GM21529 (cell line): ENCODE data around the gene ZC3H11A.
"Not testable (repeated sequence)": the region's sequence is repeated elsewhere in the genome, so short reads cannot be mapped to it uniquely, and the experiment has no call there.

Source experiments
- ATAC-seq: cut with Tn5 transposase; IDR thresholded peaks from one replicate; pipeline ENCODE4 v1.9.1; 2021; ENCODE audit not compliant: unreplicated experiment

Gene ZC3H11A

DNA sequence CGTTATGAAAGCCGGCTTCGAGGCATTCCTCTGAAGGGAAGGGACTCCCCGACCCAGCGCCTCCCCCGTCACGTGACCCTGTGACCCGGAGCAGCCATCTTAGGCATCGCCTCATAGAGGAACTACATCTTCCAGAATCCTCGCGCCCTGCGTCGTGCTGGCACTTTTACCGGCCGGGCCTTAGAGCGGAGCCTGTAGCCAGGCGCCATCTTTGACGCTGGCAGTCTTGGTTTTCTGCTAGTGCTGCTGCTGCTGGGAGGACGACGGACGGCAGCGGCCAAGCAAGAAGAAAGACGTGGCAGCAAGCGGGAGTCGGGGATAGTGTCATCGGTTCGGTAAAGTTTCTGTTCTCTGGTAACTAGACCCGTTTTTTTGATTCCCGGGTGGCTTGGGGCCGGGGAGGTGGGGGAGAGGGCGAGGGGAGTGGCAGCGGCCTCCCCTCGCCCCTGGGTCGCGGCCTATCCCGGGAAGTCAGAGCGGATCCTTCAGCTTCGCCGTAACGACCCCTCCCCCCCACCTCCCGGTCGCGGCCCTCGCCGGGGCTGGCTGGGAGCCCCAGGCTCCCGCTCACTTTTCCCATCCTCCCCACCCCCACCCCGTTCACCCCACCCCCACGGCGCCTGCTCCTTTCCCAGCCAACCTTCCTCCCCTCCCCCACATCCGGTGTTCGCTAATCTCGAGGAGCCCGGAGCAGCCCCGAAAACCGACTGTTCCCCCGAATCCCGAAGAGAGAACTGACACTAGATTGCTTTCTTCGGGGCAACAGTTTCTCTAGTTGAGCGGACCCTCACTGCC lies at the start of gene ZC3H11A, which contains the start of gene ZBED6:
ZC3H11A (plus strand) TSS at position 183 of the 795 bp plus-strand sequence. CDS start 21,448 bp downstream, outside the sequence.
ZBED6 (plus strand) TSS at position 183 of the 795 bp plus-strand sequence. CDS start 1,900 bp downstream, outside the sequence.
- peak; percentile 97 for ATAC-seq

DNA sequence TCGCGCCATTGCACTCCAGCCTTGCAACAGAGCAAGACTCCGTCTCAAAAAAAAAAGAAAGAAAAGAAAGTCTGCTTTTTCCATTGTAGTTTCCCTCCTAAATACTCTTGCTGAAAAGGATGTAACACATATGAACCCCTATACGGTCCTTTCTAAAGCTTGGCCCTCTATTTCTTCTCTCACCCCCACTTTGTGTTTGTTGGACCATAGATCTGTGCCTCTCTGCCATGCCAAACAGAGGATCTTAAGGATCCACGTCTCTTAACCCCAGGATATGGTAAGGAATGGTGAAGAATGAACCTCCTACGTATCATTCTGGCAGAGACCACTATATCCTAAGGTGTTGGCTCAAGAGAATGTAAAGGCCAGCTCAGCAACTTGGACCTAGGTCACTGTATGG lies 49.1 kb upstream of the ZC3H11A start:
- ATAC-seq, result no peak

DNA sequence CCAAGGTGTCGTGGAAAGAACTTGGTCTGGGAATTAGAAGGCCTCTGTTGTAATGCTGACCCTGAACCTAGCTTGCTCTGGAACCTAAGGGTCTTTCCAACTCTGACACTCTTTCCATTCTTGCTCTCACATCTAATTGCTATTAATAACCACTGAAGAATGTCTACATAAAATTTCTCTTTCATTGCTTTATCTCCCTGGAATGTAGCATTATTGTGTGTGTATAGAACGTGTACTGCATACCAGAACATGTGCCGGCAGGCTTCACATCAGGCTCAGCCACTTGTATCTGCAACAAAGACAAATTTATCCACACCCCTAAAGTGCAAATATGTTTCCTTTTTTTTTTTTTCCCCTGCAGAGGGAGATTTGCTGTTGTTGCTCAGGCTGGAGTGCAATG lies 44.4 kb upstream of the ZC3H11A start:
- no peak for ATAC-seq

DNA sequence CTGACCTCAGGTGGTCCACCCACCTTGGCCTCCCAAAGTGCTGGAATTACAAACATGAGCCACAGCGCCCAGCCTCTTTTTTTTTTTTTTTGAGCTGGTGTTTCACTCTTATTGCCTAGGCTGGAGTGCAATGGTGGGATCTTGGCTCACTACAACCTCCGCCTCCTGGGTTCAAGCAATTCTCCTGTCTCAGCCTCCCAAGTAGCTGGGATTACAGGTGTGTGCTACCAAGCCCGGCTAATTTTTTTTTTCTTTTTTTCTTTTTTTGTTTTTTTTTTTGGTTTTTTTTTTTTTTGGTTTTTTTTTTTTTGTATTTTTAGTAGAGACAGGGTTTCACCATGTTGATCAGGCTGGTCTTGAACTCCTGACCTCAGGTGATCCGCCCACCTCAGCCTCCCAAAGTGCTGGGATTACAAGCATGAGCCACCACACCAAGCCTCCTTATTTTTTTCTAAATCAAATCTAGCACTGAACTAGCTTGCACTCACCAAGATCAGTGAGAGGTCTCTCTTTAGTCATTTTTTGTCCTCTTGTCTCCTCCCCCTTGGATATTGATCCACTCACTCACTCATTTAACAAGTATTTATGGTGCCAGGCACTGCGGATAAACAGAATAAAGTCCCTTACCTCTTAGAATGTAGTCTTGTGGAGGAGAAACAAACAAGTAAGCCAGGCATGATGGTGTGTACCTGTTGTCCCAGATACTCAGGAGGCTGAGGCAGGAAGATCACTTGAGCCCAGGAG lies 43.6 kb upstream of the ZC3H11A start:
- ATAC-seq, result not testable (repeated sequence)

DNA sequence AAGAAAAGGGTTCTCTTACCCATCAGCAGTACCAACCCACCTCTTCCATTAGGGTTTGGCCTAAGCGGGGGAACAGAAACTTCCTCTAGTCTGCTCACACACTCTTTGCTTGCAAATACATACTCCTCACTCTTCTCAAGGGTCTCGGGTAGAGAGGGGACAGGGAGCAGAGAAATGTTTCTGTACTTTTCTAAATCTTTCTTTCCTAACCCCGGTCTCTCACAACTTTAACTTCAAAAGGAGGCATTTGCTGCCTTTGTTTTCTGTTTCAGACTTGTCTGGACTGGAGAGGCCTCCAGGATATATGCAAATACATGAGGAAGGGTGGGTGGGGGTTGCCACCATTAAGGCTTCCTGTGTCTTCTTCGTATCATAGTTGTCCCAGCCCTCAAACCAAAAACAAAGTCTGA lies 41.0 kb upstream of the ZC3H11A start:
- peak; percentile 67 for ATAC-seq

DNA sequence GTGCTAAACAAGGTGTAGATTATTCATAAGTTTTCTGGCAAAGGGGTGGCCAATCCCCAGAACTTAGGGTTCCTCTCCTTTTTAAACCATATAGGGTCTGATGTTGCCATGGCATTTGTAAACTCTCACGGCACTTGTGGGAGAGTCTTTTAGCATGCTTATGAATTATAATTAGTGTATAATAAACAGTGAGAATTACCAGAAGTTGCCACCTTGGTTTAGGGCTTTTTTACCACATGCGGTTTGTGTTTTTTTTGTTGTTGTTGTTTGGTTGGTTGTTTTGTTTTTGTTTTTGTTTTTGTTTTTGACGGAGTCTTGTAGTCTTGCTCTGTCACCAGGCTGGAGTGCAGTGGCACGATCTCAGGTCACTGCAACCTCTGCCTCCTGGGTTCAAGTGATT lies 39.4 kb upstream of the ZC3H11A start:
- no peak for ATAC-seq

DNA sequence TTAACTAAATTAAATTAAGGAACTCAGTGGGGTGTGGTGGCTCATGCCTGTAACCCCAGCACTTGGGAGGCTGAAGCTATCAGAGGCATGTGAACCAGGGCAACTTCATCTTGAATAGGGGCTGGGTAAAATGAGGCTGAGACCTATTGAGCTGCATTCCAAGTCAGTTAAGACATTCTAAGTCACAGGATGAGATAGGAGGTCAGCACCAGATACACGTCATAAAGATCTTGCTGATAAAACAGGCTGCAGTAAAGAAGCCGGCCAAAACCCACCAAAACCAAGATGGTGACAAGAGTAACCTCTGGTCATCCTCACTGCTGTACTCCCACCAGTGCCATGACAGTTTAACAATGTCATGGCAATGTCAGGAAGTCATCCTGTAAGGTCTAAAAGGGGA lies 36.7 kb upstream of the ZC3H11A start:
- ATAC-seq, result not testable (repeated sequence)

DNA sequence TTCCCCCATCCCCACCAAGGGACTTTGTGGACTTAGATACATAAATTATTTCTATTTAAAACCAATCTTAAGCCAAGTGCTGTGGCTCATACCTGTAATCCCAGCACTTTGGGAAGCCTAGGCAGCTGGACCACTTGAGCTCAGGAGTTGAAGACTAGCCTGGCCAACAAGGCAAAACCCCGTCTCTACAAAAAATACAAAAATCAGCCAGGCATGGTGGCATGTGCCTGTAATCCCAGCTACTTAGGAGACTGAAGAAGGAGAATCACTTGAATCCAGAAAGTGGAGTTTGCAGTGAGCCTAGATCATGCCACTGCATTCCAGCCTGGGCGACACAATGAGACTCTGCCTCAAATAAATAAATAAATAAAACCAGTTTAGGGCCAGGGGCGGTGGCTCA lies 34.9 kb upstream of the ZC3H11A start:
- no peak for ATAC-seq

DNA sequence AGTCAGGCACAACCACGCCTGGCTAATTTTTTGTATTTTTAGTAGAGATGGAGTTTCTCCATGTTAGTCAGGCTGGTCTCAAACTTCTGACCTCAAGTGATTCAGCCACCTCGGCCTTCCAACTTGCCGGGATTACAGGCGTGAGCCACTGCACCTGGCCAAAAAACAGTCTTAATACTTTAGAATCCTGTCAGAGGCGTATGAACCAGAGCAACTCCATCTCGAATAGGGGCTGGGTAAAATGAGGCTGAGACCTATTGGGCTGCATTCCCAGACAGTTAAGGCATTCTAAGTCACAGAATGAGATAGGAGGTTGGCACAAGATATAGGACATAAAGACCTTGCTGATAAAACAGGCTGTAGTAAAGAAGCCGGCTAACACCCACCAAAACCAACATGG lies 33.5 kb upstream of the ZC3H11A start:
- ATAC-seq, result not testable (repeated sequence)

DNA sequence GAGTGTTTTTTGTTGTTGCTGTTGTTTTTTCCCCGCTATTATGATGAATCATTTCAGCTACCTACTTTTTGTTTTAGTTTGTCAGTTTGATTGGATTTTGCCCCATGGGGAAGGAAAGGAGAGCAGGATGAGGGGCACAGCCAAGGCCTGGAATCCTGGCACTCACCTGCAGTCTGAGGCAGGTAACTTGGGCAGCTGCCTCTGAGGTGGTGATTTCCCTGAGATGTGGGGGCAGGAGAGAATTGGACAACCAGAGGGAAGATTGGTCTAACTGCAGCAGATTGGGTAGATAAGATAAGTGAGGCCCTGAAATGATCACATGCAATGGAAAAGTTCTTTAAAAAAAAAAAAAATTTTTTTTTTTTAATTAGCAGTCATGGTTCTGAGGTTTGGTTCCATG lies 31.9 kb upstream of the ZC3H11A start:
- ATAC-seq, result no peak

DNA sequence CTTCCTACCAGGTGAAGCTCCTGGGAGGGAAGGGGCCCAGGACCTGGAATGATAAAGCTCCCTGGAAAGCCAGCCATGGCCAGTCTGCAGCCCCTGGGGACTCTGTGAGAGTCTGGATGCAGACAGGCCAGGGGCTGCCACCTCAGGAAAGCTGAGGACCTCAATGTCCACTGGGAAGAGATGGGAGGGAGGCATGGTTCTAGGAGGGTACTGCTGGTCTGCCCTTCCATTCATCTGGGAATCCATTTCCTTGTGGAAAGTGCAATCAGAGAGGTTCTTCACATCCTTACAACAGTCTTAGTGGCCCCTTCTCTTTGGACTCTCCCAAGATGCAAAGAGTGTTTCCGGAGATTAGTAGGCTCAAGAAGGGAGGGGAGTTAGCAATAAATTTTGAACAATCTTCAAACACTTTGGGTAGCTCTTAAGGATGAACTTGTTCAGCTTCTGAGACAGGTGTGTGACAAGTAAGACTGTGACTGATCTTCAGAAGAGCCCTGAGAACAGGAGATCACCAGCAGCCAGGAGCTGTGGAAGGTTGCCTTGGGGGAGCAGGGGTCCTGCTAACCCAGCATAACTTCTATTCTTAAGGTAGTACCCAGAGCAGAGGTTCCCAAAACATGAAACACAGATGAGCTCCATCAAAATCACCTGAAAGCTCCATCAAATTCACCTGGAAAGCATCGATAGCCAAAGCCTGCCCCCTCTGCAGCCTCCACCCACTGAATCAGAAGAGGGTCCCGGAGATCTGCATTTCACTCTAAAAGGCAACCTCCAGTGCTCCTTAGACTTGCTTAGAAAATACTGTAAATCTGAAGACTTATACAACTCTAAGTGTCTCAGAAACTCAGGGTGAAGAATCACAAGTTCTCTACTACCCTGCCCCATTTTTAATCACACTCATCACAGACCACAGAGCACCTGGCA lies 31.1 kb upstream of the ZC3H11A start:
- no peak for ATAC-seq

DNA sequence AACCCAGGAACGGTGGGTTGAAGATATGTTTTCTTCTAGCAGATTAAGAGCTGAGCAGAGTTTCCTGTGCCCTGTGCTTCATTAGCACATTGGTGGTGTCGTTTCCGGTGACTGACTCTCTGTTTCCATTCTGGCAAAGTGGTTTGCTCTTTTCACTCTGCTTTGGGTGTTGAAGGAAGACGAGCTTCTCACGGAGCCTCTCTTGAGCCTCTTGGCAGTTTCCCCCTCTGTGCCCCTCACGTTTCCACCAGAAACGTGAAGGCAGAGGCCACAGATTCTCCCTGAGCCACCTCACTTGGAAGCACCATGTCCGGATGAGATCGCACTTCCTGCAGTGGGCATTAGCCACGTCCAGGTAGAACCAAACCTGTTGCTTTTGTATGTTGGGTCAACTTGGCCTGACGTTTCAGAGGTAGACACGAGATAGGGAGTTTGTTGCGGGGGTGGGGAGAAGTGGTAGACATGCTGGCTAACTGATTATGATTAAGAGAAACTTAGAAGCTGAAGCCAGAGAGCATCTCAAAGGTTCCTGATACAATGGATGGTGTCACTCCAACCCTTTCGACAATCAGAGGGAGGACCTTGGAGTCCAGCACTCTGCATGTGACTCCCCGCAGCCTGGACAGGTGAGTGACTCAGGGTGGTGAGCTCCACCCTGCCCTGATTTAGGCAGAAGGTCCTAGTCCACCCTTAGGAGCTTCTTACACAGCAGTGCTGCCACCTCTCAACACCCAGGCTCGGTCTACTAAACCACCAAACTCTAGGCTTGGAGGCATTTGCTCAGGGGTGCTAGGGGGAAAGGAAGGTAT lies 30.2 kb upstream of the ZC3H11A start, which contains the start of gene LAX1:
LAX1 (plus strand) TSS at position 155 of the 809 bp plus-strand sequence; CDS start at position 538, 383 bp downstream.
- peak; percentile 90 for ATAC-seq

DNA sequence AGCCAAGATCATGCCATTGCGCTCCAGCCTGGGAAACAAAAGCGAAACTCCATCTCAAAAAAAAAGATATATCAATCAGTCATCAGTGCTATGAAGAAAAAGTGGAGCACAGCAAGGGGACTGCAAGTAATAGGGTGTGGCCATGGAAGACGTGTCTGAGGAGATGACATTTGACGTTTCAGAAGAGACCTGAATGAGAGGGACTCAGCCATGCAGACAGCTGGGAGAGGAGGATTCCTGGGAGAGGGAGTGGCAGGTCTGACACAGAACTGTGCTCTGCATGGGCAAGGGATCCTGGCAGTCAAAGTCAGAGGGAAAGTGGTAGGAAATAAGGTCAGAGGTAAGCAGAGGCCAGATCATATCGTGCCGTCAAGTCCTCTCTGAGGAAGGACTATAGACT lies 27.2 kb upstream of the ZC3H11A start:
- ATAC-seq, result no peak

DNA sequence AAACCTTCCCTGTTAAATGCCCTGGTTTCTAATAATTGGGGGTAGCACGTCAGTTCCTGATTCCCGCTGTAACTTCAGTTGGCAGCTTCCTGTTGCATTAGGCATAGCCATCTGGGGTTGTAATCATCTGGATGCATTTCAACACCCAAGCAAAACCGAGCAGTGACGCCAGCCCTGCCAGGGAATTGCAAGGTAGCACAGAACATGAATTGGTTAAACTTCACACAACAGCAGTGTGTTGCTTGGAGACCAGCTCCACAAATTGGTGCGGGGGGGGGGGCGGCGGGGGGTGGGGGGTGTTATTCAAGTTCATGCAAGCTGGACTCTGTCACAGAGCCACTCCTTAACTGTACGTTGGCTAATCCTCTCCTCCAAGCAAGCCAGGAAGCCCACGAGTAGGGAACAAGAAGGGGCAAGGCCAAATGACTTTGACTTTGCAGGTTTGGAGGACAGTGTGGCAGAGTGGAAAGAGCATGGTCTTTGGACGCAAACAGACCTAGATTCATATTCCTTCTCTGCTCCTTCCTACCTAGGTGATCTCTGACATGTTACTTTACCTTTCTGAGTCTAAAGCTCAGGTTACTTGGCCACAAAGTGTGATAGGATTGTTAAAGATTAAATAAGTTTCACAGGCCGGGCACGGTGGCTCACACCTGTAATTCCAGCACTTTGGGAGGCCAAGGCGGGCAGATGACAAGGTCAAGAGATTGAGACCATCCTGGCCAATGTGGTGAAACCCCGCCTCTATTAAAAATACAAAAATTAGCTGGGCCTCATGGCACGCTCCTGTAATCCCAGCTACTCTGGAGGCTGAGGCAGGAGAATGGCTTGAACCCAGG lies 25.7 kb upstream of the ZC3H11A start:
- ATAC-seq, result no peak

DNA sequence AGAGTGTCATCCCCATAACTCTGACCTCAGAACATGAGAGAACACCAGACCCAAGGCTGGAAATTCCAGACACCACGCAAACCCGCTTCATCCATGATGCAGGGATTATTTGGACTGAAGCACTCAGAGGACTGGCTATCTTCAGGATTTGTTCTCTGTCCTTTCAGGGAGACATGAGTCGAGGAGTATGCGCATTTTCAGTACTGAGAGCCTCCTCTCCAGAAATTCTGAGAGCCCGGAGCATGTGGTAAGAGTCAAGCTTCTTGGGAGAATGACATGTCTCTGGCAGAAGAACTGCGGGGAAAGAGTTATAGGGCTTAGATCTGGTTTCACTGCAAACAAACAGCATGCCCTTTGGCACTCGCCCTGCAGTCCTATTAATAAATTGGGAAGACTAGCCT lies 23.5 kb upstream of the ZC3H11A start:
- no peak for ATAC-seq

DNA sequence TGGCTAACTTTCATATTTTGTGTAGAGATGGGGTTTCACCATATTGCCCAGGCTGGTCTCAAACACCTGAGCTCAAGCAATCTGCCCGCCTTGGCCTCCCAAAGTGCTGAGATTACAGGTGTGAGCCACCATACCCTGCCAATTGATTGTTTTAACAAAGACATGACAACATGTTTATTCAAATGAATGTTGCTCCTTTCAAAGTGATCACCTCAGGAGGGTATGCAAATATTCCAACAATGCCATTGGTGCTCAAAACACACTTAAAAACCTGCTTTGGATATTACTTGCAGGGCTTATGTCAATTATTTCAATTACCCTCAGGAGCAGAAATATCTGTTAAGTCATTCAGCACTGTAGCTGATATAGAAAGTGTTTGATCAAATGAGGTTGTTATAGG lies 22.6 kb upstream of the ZC3H11A start:
- no peak for ATAC-seq

DNA sequence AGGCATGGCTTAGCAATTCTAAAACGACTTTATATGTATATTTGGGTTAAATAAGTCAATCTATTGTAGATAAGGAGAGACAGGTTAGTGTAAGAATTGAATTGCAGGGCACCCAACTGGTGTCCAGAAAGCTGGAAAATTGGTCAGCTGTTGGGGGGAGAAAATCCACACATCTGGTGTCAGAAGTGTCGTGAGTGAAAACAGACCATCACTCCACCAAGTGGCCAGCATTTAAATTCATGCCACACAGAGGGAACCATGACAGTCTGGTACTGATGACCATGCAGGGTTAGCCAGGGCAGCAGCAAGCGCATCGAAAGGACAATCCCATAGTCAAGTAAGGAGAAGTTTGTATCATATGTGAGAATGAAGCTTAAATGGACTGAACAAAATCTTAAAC lies 18.8 kb upstream of the ZC3H11A start:
- no peak for ATAC-seq

DNA sequence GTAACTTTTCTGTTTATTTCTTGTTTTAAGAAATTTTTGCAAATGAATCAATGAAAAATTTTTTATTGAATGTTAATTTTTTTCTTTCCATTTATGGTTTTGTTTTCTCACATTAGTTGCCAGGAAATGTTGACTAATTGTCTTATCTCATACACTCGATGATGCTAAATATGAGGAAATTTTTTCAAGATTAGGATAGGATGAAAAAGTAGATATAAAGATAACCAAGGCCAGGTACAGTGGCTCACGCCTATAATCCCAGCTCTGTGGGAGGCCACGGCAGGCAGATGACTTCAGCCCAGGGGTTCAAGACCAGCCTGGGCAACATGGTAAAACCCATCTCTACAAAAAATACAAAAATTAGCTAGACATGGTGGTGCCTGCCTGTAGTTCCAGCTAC lies 17.8 kb upstream of the ZC3H11A start:
- no peak for ATAC-seq

DNA sequence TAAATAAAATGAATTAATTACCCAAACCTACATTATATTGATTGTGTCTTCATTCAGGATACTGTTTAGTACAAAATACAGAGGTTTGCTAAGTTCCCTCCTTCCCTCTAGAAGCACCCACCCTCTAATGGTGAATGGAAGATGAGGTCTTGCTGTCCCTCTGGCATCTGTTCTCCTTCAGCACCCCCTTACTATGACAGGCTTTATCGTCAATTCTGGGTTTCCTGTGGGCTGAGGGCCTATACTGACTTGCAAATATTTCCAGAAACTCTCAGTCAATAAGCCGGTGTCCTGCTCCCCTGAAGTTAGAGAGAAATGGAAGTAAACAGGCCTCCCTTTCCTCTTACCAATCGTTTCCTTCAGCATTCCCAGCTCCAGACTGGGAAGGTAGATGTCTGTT lies 17.3 kb upstream of the ZC3H11A start:
- no peak for ATAC-seq
